ENCODE data around the gene BUD13. TPM values are rescaled to one million over a fixed set of nuclear protein-coding genes. Genes with fewer than 3 reads are reported as not detected.

Gene BUD13
- polyA plus RNA-seq, 1 experiment = 11.7 TPM

Other genes with a start within 250 kb of the BUD13 start
- 51.0 and 63.8 TPM in 2 replicates for gene ZPR1, start 15.0 kb upstream of the BUD13 start, polyA plus RNA-seq (2011; rRNA removed)
- not detected in 2 replicates for gene APOA5, start 18.9 kb upstream of the BUD13 start, polyA plus RNA-seq (2011; rRNA removed)
- gene APOA4, start 50.3 kb upstream of the BUD13 start, polyA plus RNA-seq (2011; rRNA removed) = not detected in 2 replicates
- not detected in 2 replicates for gene APOC3, start 56.9 kb upstream of the BUD13 start, polyA plus RNA-seq (2011; rRNA removed)
- gene APOA1, start 64.6 kb upstream of the BUD13 start, polyA plus RNA-seq (2011; rRNA removed) = not detected in 2 replicates